ENCODE results near the gene IGHMBP2. TPM values are rescaled to one million over a fixed set of nuclear protein-coding genes. Genes with fewer than 3 reads are reported as not detected.
"Not testable (repeated sequence)": the region's sequence is repeated elsewhere in the genome, so short reads cannot be mapped to it uniquely, and the experiment has no call there.

The IGHMBP2 gene
- total RNA-seq (ENCODE audit: unreplicated experiment) = 30.8 TPM
- long read RNA-seq, partial matches to known transcripts = 3 of 5 reads
- long read RNA-seq, other reads (novel, unspliced or antisense) = 1 of 5 reads

DNA sequence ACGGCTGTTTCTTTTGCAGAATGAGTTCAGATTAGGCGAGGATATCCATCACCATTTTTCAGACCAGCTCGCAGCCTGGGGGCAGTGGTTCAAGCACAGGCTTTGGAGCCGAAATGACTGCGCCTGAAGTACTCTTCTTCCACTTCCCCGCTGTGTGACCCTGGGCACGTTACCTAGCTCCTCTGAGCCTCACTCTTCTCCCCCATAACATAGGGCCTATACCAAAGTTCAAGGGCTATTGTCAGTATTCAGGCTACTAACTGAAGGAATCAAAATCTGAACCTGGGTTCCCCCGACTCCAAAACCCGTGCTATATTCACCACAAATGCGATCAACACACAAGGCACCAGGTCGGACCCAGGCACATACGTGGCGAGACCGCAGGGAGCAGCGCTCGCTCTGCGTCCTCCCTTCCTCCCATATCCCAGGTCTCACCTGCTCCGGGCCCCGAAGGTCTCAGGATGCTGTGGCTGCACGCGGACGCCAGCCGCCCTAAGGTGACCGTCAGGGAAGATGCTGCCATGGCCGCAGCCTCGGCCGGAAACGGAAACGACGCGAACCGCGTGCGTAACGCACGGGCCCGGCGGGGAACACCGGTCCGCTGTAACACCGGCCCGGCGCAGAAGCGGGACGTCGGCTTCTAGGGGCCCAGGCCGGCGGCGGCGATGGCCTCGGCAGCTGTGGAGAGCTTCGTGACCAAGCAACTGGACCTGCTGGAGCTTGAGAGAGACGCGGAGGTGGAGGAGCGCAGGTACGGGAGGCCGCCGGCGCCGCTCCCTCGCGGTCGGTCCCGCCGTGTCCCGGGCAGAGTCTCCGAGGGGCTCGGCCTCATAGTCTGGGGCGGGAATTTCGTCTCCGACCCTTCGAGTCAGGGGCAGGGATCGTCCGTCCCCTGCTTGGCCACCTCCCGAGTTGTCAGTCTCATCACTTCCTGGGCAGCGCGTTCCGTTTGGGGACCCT is at the start of gene IGHMBP2, which contains the start of gene MRPL21:
Gene IGHMBP2 (plus strand): TSS at position 604 of the 960 bp plus-strand sequence. CDS start 62 bp downstream, at position 666.
Gene MRPL21 (minus strand): TSS at position 545 of the 960 bp plus-strand sequence. CDS start 22 bp downstream, at position 523.
- Mint-ChIP-seq H3K4me3 (ENCODE audit: unreplicated experiment) (peak within 1 kb of the TSS; percentile 99), H3K36me3 (ENCODE audit: unreplicated experiment) (no peaks in the 10 kb centered on the region)
- no peak for TF ChIP-seq CTCF (IDR thresholded peaks at IDR 0.05; ENCODE audit: partially characterized antibody, unreplicated experiment)

DNA sequence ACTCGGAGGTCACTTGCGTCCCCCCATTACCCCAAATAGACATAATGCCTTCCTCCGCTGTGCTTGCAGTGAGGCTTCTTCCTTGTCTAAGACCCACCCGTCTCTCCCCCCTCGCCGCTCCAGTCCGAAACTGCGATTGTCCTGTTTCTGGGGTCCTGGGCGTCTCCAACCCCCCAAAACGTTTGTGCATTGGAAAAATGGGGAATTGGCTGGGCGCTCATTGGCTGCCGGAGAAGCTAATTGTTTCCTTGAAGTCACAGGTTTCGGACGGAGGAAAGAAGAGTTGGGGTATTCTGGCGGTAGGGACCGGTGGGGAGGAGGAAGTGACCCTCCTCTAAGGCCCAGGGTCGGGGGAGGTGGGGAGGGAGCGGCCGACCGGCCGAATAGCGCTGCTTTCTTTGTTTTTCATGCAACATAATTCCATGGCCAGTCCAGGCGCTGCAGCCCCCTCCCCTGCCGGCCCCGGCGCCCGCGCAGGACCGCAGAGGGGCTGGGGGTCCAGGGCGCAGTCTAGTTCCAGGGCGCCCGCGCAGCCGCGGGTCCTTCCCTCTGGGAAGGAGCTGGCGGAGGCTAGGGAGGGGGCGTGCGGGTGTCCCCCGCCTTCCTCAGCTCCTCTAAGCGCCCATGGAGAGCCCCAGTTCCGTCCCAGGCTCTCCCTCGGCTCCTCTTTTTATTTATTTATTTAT is 49.3 kb upstream of the IGHMBP2 start:
- Mint-ChIP-seq H3K4me1 (ENCODE audit: low read depth, unreplicated experiment) (no peaks in the 10 kb centered on the region), H3K27ac (ENCODE audit: unreplicated experiment) (no peak overlapping the region), H3K9me3 (ENCODE audit: unreplicated experiment) (peaks cover 2% of the 10 kb centered on the region), H3K27me3 (ENCODE audit: unreplicated experiment) (peaks cover 18% of the 10 kb centered on the region), H3K36me3 (ENCODE audit: unreplicated experiment) (peaks cover 6% of the 10 kb centered on the region), H3K4me3 (ENCODE audit: unreplicated experiment) (peak overlapping the region; percentile 67)
- DNase-seq = no peak
- no peak for TF ChIP-seq CTCF (IDR thresholded peaks at IDR 0.05; ENCODE audit: partially characterized antibody, unreplicated experiment)

More for the DNA sequence above, at the start of gene IGHMBP2, which contains the start of gene MRPL21:
- H3K27ac Mint-ChIP-seq (ENCODE audit: unreplicated experiment) = peak within 1 kb of the TSS; percentile 83
- DNase-seq = peak; percentile 92
- no peaks in the 10 kb centered on the region for H3K27me3 Mint-ChIP-seq (ENCODE audit: unreplicated experiment)
- H3K4me1 Mint-ChIP-seq (ENCODE audit: low read depth, unreplicated experiment) = peaks cover 15% of the 10 kb centered on the region
- no peaks in the 10 kb centered on the region for H3K9me3 Mint-ChIP-seq (ENCODE audit: unreplicated experiment)

DNA sequence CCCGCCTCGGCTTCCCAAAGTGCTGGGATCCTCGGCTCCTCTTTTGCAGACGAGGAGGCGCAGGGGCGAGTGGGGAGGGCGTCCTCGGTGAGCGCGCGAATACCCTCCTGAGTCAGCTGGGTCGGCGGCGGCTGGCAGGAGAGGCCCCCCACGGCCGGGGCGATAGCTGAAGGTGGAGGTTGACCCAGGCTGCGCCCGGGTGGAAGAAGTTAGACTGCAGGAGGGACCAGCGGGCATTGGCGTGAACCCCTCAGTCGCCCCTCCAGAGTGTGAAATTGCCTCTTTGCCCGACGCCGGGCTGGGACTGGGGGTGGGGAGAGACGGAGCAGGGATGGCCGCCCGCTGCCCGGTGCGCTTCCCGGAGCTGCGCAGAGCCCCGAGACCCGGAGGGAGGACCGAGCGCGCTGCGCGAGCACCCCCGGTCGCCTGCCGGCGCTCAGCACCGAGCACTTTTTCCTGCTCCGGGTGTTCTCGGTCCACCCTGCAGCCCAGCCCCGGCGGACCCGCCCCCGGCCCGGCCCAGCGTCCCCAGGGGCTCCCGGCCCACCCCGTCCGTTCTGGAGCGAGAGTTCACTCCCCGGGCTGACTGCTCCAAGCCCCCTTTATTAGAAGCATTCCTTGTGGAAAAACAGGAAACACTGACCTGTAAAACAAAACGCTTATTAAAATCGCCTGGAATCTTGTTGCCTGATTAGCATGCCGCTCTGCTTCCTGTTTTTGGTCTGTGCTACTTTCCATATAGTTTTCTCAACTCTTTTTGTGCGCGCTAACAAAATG is 48.3 kb upstream of the IGHMBP2 start:
- no peak for TF ChIP-seq CTCF (IDR thresholded peaks at IDR 0.05; ENCODE audit: partially characterized antibody, unreplicated experiment)
- Mint-ChIP-seq H3K36me3 (ENCODE audit: unreplicated experiment) (peaks cover 6% of the 10 kb centered on the region), H3K27me3 (ENCODE audit: unreplicated experiment) (peaks cover 18% of the 10 kb centered on the region), H3K9me3 (ENCODE audit: unreplicated experiment) (peaks cover 2% of the 10 kb centered on the region), H3K27ac (ENCODE audit: unreplicated experiment) (no peak overlapping the region), H3K4me3 (ENCODE audit: unreplicated experiment) (peak overlapping the region; percentile 46), H3K4me1 (ENCODE audit: low read depth, unreplicated experiment) (no peaks in the 10 kb centered on the region)
- DNase-seq = peak; percentile 35

- H3K4me3 Mint-ChIP-seq (ENCODE audit: unreplicated experiment) = not testable (repeated sequence)
Measured at GRCh38 chr11:68856425-68857030, 47.2 kb upstream of the IGHMBP2 start.

More at GRCh38 chr11:68856425-68857030, 47.2 kb upstream of the IGHMBP2 start:
- peaks cover 18% of the 10 kb centered on the region for H3K27me3 Mint-ChIP-seq (ENCODE audit: unreplicated experiment)
- not testable (repeated sequence) for DNase-seq; H3K27ac Mint-ChIP-seq (ENCODE audit: unreplicated experiment); H3K4me1 Mint-ChIP-seq (ENCODE audit: low read depth, unreplicated experiment); H3K9me3 Mint-ChIP-seq (ENCODE audit: unreplicated experiment); H3K36me3 Mint-ChIP-seq (ENCODE audit: unreplicated experiment)
